ENCODE data around the gene CCR5AS.
"Not testable (repeated sequence)": the region's sequence is repeated elsewhere in the genome, so short reads cannot be mapped to it uniquely, and the experiment has no call there.

CCR5AS gene

GRCh38 chr3:46427916-46428833 is 21.3 kb upstream of the CCR5AS start:
- Histone ChIP-seq H3K14ac (ENCODE audit: low read length in 2 of 2) (peak overlapping the region in 1 of 2 experiments; percentile 41), H2BK15ac (ENCODE audit: low read depth, poor library complexity, severe bottlenecking) (no peak overlapping the region), H2AK5ac (ENCODE audit: low read length, severe bottlenecking) (no peak overlapping the region), H2BK12ac (ENCODE audit: low read length in 2 of 2) (no peak overlapping the region), H3K36me3 (ENCODE audit: control insufficient read depth in 1 of 2, insufficient read depth in 2 of 2, low read depth in 1 of 2, low read length in 2 of 2) (no peaks in the 10 kb centered on the region), H2BK120ac (ENCODE audit: low read depth, low read length) (no peak overlapping the region), H3K27me3 (ENCODE audit: control insufficient read depth in 1 of 2, insufficient read depth in 1 of 2, low read length in 2 of 2) (peaks cover 0 to 2% of the 10 kb centered on the region in 2 experiments), H3K23ac (ENCODE audit: low read length in 2 of 2) (no peak overlapping the region), H2AFZ (ENCODE audit: low read depth, low read length) (no peak overlapping the region), H3K4me2 (ENCODE audit: low read length, poor library complexity, severe bottlenecking) (no peak overlapping the region), H3K9ac (ENCODE audit: low read length) (no peak overlapping the region), H4K91ac (ENCODE audit: low read length) (no peak overlapping the region), H3K18ac (ENCODE audit: low read depth in 1 of 2, low read length in 2 of 2) (no peak overlapping the region), H3K4me3 (ENCODE audit: insufficient read depth in 1 of 2, low read depth in 1 of 2, low read length in 2 of 2) (no peak overlapping the region), H3K27ac (ENCODE audit: low read length, poor library complexity, severe bottlenecking) (no peak overlapping the region), H4K8ac (ENCODE audit: low read length) (no peak overlapping the region), H3K4me1 (ENCODE audit: control insufficient read depth, insufficient read depth, low read depth, low read length) (no peaks in the 10 kb centered on the region), H3K9me3 (ENCODE audit: control insufficient read depth, low read length) (no peaks in the 10 kb centered on the region), H3K79me1 (replicated peaks; ENCODE audit: low read length, poor library complexity, severe bottlenecking) (no peaks in the 10 kb centered on the region), H3K4ac (ENCODE audit: low read depth in 1 of 2, low read length in 2 of 2) (no peak overlapping the region), H2BK5ac (ENCODE audit: low read depth, low read length, poor library complexity, severe bottlenecking) (no peak overlapping the region)
- DNase-seq: no peak
- WGBS: 94% methylated on average over 10 of the region's 10 CpGs

- 81% methylated on average over 2 of the region's 8 CpGs for WGBS
- H2AK5ac ChIP-seq (ENCODE audit: low read length, severe bottlenecking); H3K27me3 ChIP-seq (ENCODE audit: control insufficient read depth in 1 of 2, insufficient read depth in 1 of 2, low read length in 2 of 2); H3K18ac ChIP-seq (ENCODE audit: low read depth in 1 of 2, low read length in 2 of 2); H3K4ac ChIP-seq (ENCODE audit: low read depth in 1 of 2, low read length in 2 of 2); H3K4me1 ChIP-seq (ENCODE audit: control insufficient read depth, insufficient read depth, low read depth, low read length); H2BK15ac ChIP-seq (ENCODE audit: low read depth, poor library complexity, severe bottlenecking); H2BK12ac ChIP-seq (ENCODE audit: low read length in 2 of 2); H2AFZ ChIP-seq (ENCODE audit: low read depth, low read length); H3K27ac ChIP-seq (ENCODE audit: low read length, poor library complexity, severe bottlenecking); H4K91ac ChIP-seq (ENCODE audit: low read length); H3K4me2 ChIP-seq (ENCODE audit: low read length, poor library complexity, severe bottlenecking); DNase-seq; H4K8ac ChIP-seq (ENCODE audit: low read length); H3K9ac ChIP-seq (ENCODE audit: low read length); H3K14ac ChIP-seq (ENCODE audit: low read length in 2 of 2); H3K23ac ChIP-seq (ENCODE audit: low read length in 2 of 2); H2BK120ac ChIP-seq (ENCODE audit: low read depth, low read length); H3K36me3 ChIP-seq (ENCODE audit: control insufficient read depth in 1 of 2, insufficient read depth in 2 of 2, low read depth in 1 of 2, low read length in 2 of 2); H3K4me3 ChIP-seq (ENCODE audit: insufficient read depth in 1 of 2, low read depth in 1 of 2, low read length in 2 of 2); H3K9me3 ChIP-seq (ENCODE audit: control insufficient read depth, low read length); H3K79me1 ChIP-seq (replicated peaks; ENCODE audit: low read length, poor library complexity, severe bottlenecking); H2BK5ac ChIP-seq (ENCODE audit: low read depth, low read length, poor library complexity, severe bottlenecking): not testable (repeated sequence)
These were observed 20.5 kb upstream of the CCR5AS start for GRCh38 chr3:46427404-46427803.

- H3K9ac ChIP-seq (ENCODE audit: low read length); H2BK15ac ChIP-seq (ENCODE audit: low read depth, poor library complexity, severe bottlenecking); H3K27ac ChIP-seq (ENCODE audit: low read length, poor library complexity, severe bottlenecking); H2BK120ac ChIP-seq (ENCODE audit: low read depth, low read length); H3K36me3 ChIP-seq (ENCODE audit: control insufficient read depth in 1 of 2, insufficient read depth in 2 of 2, low read depth in 1 of 2, low read length in 2 of 2); H2BK5ac ChIP-seq (ENCODE audit: low read depth, low read length, poor library complexity, severe bottlenecking); H2AK5ac ChIP-seq (ENCODE audit: low read length, severe bottlenecking); H3K18ac ChIP-seq (ENCODE audit: low read depth in 1 of 2, low read length in 2 of 2); H3K23ac ChIP-seq (ENCODE audit: low read length in 2 of 2); H3K4me1 ChIP-seq (ENCODE audit: control insufficient read depth, insufficient read depth, low read depth, low read length); H2AFZ ChIP-seq (ENCODE audit: low read depth, low read length); H3K9me3 ChIP-seq (ENCODE audit: control insufficient read depth, low read length); H3K4me3 ChIP-seq (ENCODE audit: insufficient read depth in 1 of 2, low read depth in 1 of 2, low read length in 2 of 2); H3K14ac ChIP-seq (ENCODE audit: low read length in 2 of 2); H3K4ac ChIP-seq (ENCODE audit: low read depth in 1 of 2, low read length in 2 of 2); H3K79me1 ChIP-seq (replicated peaks; ENCODE audit: low read length, poor library complexity, severe bottlenecking); H4K8ac ChIP-seq (ENCODE audit: low read length); H3K27me3 ChIP-seq (ENCODE audit: control insufficient read depth in 1 of 2, insufficient read depth in 1 of 2, low read length in 2 of 2); H3K4me2 ChIP-seq (ENCODE audit: low read length, poor library complexity, severe bottlenecking); DNase-seq; H2BK12ac ChIP-seq (ENCODE audit: low read length in 2 of 2); H4K91ac ChIP-seq (ENCODE audit: low read length): not testable (repeated sequence)
- WGBS: 40% methylated on average over 4 of the region's 4 CpGs
These were observed 19.6 kb upstream of the CCR5AS start for GRCh38 chr3:46426476-46426875.

- WGBS: 95% methylated on average over 5 of the region's 5 CpGs
- Histone ChIP-seq H3K18ac (ENCODE audit: low read depth in 1 of 2, low read length in 2 of 2) (no peak overlapping the region), H3K9me3 (ENCODE audit: control insufficient read depth, low read length) (no peaks in the 10 kb centered on the region), H3K79me1 (replicated peaks; ENCODE audit: low read length, poor library complexity, severe bottlenecking) (no peaks in the 10 kb centered on the region), H4K91ac (ENCODE audit: low read length) (no peak overlapping the region), H2BK5ac (ENCODE audit: low read depth, low read length, poor library complexity, severe bottlenecking) (no peak overlapping the region), H3K27me3 (ENCODE audit: control insufficient read depth in 1 of 2, insufficient read depth in 1 of 2, low read length in 2 of 2) (peaks cover 0 to 2% of the 10 kb centered on the region in 2 experiments), H2BK120ac (ENCODE audit: low read depth, low read length) (no peak overlapping the region), H2BK12ac (ENCODE audit: low read length in 2 of 2) (no peak overlapping the region), H3K4ac (ENCODE audit: low read depth in 1 of 2, low read length in 2 of 2) (no peak overlapping the region), H3K4me2 (ENCODE audit: low read length, poor library complexity, severe bottlenecking) (no peak overlapping the region), H3K14ac (ENCODE audit: low read length in 2 of 2) (no peak overlapping the region), H2BK15ac (ENCODE audit: low read depth, poor library complexity, severe bottlenecking) (no peak overlapping the region), H4K8ac (ENCODE audit: low read length) (no peak overlapping the region), H3K4me3 (ENCODE audit: insufficient read depth in 1 of 2, low read depth in 1 of 2, low read length in 2 of 2) (no peak overlapping the region), H3K36me3 (ENCODE audit: control insufficient read depth in 1 of 2, insufficient read depth in 2 of 2, low read depth in 1 of 2, low read length in 2 of 2) (no peaks in the 10 kb centered on the region), H3K9ac (ENCODE audit: low read length) (peak overlapping the region; percentile 32), H3K4me1 (ENCODE audit: control insufficient read depth, insufficient read depth, low read depth, low read length) (no peaks in the 10 kb centered on the region), H3K23ac (ENCODE audit: low read length in 2 of 2) (no peak overlapping the region), H2AK5ac (ENCODE audit: low read length, severe bottlenecking) (no peak overlapping the region), H2AFZ (ENCODE audit: low read depth, low read length) (no peak overlapping the region), H3K27ac (ENCODE audit: low read length, poor library complexity, severe bottlenecking) (no peak overlapping the region)
- no peak for DNase-seq
These were observed 16.7 kb upstream of the CCR5AS start for GRCh38 chr3:46423588-46423987.
